ENCODE measurements around the gene TNFRSF8. TPM values are rescaled to one million over a fixed set of nuclear protein-coding genes. Genes with fewer than 3 reads are reported as not detected.

The TNFRSF8 gene
- under 1 TPM; 0.17 to 0.22 TPM for total RNA-seq

- Mint-ChIP-seq H3K27me3 (peaks cover 72% of the 10 kb centered on the region), H3K4me3 (peak within 1 kb of the TSS; percentile 59), H3K4me1 (peaks cover 34% of the 10 kb centered on the region), H3K27ac (no peak within 1 kb of the TSS), H3K9me3 (no peaks in the 10 kb centered on the region), H3K36me3 (no peaks in the 10 kb centered on the region)
- DNase-seq (no peak), ATAC-seq (ENCODE audit: low read depth) (peak; percentile 63)
- POLR2A ChIA-PET: interaction anchor here (0.8 to 0.9 kb wide), 3 partner anchors 44 to 155 kb away, joined by 3 to 5 read pairs (median 4); partner anchors contain the start of gene MIIP
Observed at GRCh38 chr1:12063141-12064072, at the start of gene TNFRSF8. Gene TNFRSF8 (plus strand): TSS chr1:12063303. CDS start chr1:12063599, 296 bp downstream.

- ATAC-seq (ENCODE audit: low read depth): no peak
- Mint-ChIP-seq H3K27ac (peak overlapping the region; percentile 66), H3K4me3 (no peak overlapping the region), H3K9me3 (no peaks in the 10 kb centered on the region), H3K27me3 (no peaks in the 10 kb centered on the region), H3K36me3 (peaks cover 21% of the 10 kb centered on the region), H3K4me1 (peaks cover 27% of the 10 kb centered on the region)
- POLR2A ChIA-PET: interaction anchor here (0.7 to 1.2 kb wide), 2 partner anchors 64 to 104 kb away, joined by 3 read pairs; no protein-coding TSS in a partner anchor
- no peak for DNase-seq
Observed at GRCh38 chr1:12014141-12014991, 48.7 kb upstream of the TNFRSF8 start.

- peaks cover 15% of the 10 kb centered on the region for H3K36me3 Mint-ChIP-seq
- POLR2A ChIA-PET: no interaction called here
- H3K4me1 Mint-ChIP-seq: peaks cover 27% of the 10 kb centered on the region
- no peak overlapping the region for H3K4me3 Mint-ChIP-seq
- H3K27me3 Mint-ChIP-seq: no peaks in the 10 kb centered on the region
- no peak for DNase-seq
- no peak for ATAC-seq (ENCODE audit: low read depth)
- H3K9me3 Mint-ChIP-seq: no peaks in the 10 kb centered on the region
- H3K27ac Mint-ChIP-seq: peak overlapping the region; percentile 38
Observed at GRCh38 chr1:12015001-12015491, 48.1 kb upstream of the TNFRSF8 start.

GRCh38 chr1:12015499-12015898, 47.6 kb upstream of the TNFRSF8 start:
- Mint-ChIP-seq H3K4me3 (no peak overlapping the region), H3K36me3 (peaks cover 12% of the 10 kb centered on the region), H3K27me3 (no peaks in the 10 kb centered on the region), H3K9me3 (no peaks in the 10 kb centered on the region), H3K4me1 (peaks cover 30% of the 10 kb centered on the region), H3K27ac (no peak overlapping the region)
- DNase-seq: no peak
- POLR2A ChIA-PET: interaction anchor here (0.9 kb wide), 1 partner anchor 106 kb away, joined by 4 read pairs; no protein-coding TSS in a partner anchor
- no peak for ATAC-seq (ENCODE audit: low read depth)

- H3K4me3 Mint-ChIP-seq: no peak overlapping the region
- DNase-seq (no peak), ATAC-seq (ENCODE audit: low read depth) (no peak)
- H3K36me3 Mint-ChIP-seq: peaks cover 9% of the 10 kb centered on the region
- H3K9me3 Mint-ChIP-seq: no peaks in the 10 kb centered on the region
- H3K27me3 Mint-ChIP-seq: no peaks in the 10 kb centered on the region
- POLR2A ChIA-PET: interaction anchor here (0.9 to 1.2 kb wide), 4 partner anchors 37 to 108 kb away, joined by 3 to 5 read pairs (median 4); no protein-coding TSS in a partner anchor
- H3K4me1 Mint-ChIP-seq: peaks cover 30% of the 10 kb centered on the region
- H3K27ac Mint-ChIP-seq: no peak overlapping the region
Observed at GRCh38 chr1:12016182-12016581, 46.9 kb upstream of the TNFRSF8 start.

- H3K36me3 Mint-ChIP-seq: peaks cover 10% of the 10 kb centered on the region
- DNase-seq: no peak
- H3K4me3 Mint-ChIP-seq: peak overlapping the region; percentile 85
- POLR2A ChIA-PET: interaction anchor here (0.6 to 6.3 kb wide), 12 partner anchors 8 to 355 kb away, joined by 3 to 95 read pairs (median 4); partner anchors contain the start of genes FBXO6, KIAA2013 and MFN2
- no peaks in the 10 kb centered on the region for H3K9me3 Mint-ChIP-seq
- H3K4me1 Mint-ChIP-seq: peaks cover 7% of the 10 kb centered on the region
- ATAC-seq (ENCODE audit: low read depth): no peak
- H3K27me3 Mint-ChIP-seq: no peaks in the 10 kb centered on the region
- peak overlapping the region; percentile 74 for H3K27ac Mint-ChIP-seq
Observed at GRCh38 chr1:12019858-12020509, 43.1 kb upstream of the TNFRSF8 start.

- no peak for DNase-seq
- Mint-ChIP-seq H3K27me3 (no peaks in the 10 kb centered on the region), H3K4me3 (no peak overlapping the region), H3K36me3 (peaks cover 16% of the 10 kb centered on the region), H3K4me1 (peaks cover 4% of the 10 kb centered on the region), H3K27ac (no peak overlapping the region), H3K9me3 (no peaks in the 10 kb centered on the region)
- no peak for ATAC-seq (ENCODE audit: low read depth)
- POLR2A ChIA-PET: interaction anchor here (6.3 kb wide), 1 partner anchor 113 kb away, joined by 95 read pairs; no protein-coding TSS in a partner anchor
Observed at GRCh38 chr1:12021616-12022015, 41.5 kb upstream of the TNFRSF8 start.

- POLR2A ChIA-PET: interaction anchor here (6.3 kb wide), 1 partner anchor 113 kb away, joined by 95 read pairs; no protein-coding TSS in a partner anchor
- no peak for ATAC-seq (ENCODE audit: low read depth)
- Mint-ChIP-seq H3K4me3 (no peak overlapping the region), H3K27ac (no peak overlapping the region), H3K36me3 (peaks cover 19% of the 10 kb centered on the region), H3K27me3 (no peaks in the 10 kb centered on the region), H3K4me1 (peaks cover 4% of the 10 kb centered on the region), H3K9me3 (no peaks in the 10 kb centered on the region)
- no peak for DNase-seq
Observed at GRCh38 chr1:12022036-12022435, 41.1 kb upstream of the TNFRSF8 start.

- ATAC-seq (ENCODE audit: low read depth) (no peak), DNase-seq (no peak)
- no peaks in the 10 kb centered on the region for H3K27me3 Mint-ChIP-seq
- no peaks in the 10 kb centered on the region for H3K4me1 Mint-ChIP-seq
- H3K9me3 Mint-ChIP-seq: no peaks in the 10 kb centered on the region
- no peak overlapping the region for H3K4me3 Mint-ChIP-seq
- no peak overlapping the region for H3K27ac Mint-ChIP-seq
- peaks cover 23% of the 10 kb centered on the region for H3K36me3 Mint-ChIP-seq
- POLR2A ChIA-PET: no interaction called here
Observed at GRCh38 chr1:12026586-12026985, 36.5 kb upstream of the TNFRSF8 start.

GRCh38 chr1:12028248-12028647, 34.9 kb upstream of the TNFRSF8 start:
- Mint-ChIP-seq H3K36me3 (peaks cover 23% of the 10 kb centered on the region), H3K27me3 (no peaks in the 10 kb centered on the region), H3K4me3 (no peak overlapping the region), H3K4me1 (no peaks in the 10 kb centered on the region), H3K9me3 (no peaks in the 10 kb centered on the region), H3K27ac (no peak overlapping the region)
- ATAC-seq (ENCODE audit: low read depth) (no peak), DNase-seq (no peak)
- POLR2A ChIA-PET: interaction anchor here (0.9 to 1.2 kb wide), 2 partner anchors 8 to 120 kb away, joined by 3 read pairs; no protein-coding TSS in a partner anchor

GRCh38 chr1:12028957-12029511, 34.1 kb upstream of the TNFRSF8 start:
- ATAC-seq (ENCODE audit: low read depth) (no peak), DNase-seq (no peak)
- Mint-ChIP-seq H3K4me1 (no peaks in the 10 kb centered on the region), H3K36me3 (peaks cover 20% of the 10 kb centered on the region), H3K4me3 (no peak overlapping the region), H3K27me3 (no peaks in the 10 kb centered on the region), H3K9me3 (no peaks in the 10 kb centered on the region), H3K27ac (no peak overlapping the region)
- POLR2A ChIA-PET: interaction anchor here (1.2 kb wide), 1 partner anchor 9 kb away, joined by 3 read pairs; no protein-coding TSS in a partner anchor

- Mint-ChIP-seq H3K27ac (no peak overlapping the region), H3K9me3 (no peaks in the 10 kb centered on the region), H3K4me1 (no peaks in the 10 kb centered on the region), H3K27me3 (no peaks in the 10 kb centered on the region), H3K4me3 (no peak overlapping the region), H3K36me3 (peaks cover 14% of the 10 kb centered on the region)
- POLR2A ChIA-PET: no interaction called here
- DNase-seq: no peak
- no peak for ATAC-seq (ENCODE audit: low read depth)
Observed at GRCh38 chr1:12029720-12030339, 33.3 kb upstream of the TNFRSF8 start.
